ENCODE results near the gene BNIP1.

DNA sequence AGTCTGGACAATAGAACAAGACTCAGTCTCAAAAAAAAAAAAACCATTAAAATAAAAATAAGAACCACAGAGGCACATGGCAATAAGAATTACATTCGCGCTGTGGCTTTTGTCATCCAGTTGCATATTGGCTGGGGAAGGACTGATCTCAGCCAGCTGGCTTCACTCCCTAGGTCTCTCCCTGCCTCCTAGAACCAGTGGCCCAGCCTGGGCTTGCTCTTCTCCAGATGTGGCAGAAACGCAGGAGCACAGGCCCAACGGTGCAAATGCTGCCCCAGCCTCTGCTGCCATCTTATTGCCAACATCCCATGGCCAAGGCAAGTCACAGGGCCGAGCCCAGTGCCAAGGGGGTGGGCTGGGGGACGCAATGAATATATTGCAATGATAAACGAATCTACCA is 53.7 kb downstream of the BNIP1 start:
- TF ChIP-seq, protein P1, sequence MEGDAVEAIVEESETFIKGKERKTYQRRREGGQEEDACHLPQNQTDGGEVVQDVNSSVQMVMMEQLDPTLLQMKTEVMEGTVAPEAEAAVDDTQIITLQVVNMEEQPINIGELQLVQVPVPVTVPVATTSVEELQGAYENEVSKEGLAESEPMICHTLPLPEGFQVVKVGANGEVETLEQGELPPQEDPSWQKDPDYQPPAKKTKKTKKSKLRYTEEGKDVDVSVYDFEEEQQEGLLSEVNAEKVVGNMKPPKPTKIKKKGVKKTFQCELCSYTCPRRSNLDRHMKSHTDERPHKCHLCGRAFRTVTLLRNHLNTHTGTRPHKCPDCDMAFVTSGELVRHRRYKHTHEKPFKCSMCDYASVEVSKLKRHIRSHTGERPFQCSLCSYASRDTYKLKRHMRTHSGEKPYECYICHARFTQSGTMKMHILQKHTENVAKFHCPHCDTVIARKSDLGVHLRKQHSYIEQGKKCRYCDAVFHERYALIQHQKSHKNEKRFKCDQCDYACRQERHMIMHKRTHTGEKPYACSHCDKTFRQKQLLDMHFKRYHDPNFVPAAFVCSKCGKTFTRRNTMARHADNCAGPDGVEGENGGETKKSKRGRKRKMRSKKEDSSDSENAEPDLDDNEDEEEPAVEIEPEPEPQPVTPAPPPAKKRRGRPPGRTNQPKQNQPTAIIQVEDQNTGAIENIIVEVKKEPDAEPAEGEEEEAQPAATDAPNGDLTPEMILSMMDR (conservative IDR thresholded peaks at IDR 0.05) = no peak
- no peak for TF ChIP-seq EZH2 (IDR thresholded peaks at IDR 0.05; ENCODE audit: low read depth)
